Mesenchymal stem cell (in vitro differentiated cells and primary cell): ENCODE results near the gene NRG2.
A peak's percentile ranks its signal among the peaks of the same experiment; 100 is the strongest.

ENCODE experiments used
- DNase-seq: peaks from one replicate; pipeline ENCODE4 v3.0.0-alpha.2; 2013
- H2AFZ ChIP-seq: one replicate; pipeline ENCODE4 v1.6.1; 2013; ENCODE audit warnings: low read depth, mild to moderate bottlenecking, control low read depth, inconsistent platforms, low read length, moderate library complexity
- H2AK5ac ChIP-seq: 2 replicates; pipeline ENCODE4 v1.6.1; 2013; ENCODE audit warnings: low read length, moderate library complexity, mild to moderate bottlenecking, inconsistent platforms; ENCODE audit not compliant: severe bottlenecking
- H2BK120ac ChIP-seq: one replicate; pipeline ENCODE4 v1.6.1; 2013; ENCODE audit warnings: low read depth, mild to moderate bottlenecking, inconsistent platforms, low read length, moderate library complexity
- H2BK12ac ChIP-seq, 2 experiments: one replicate each; pipeline ENCODE4 v1.6.1; 2013; ENCODE audit warnings: inconsistent platforms in 2 of 2, low read length in 2 of 2, mild to moderate bottlenecking in 2 of 2, moderate library complexity in 2 of 2, control low read depth in 1 of 2
- H2BK15ac ChIP-seq: one replicate; pipeline ENCODE4 v1.6.1; 2013; ENCODE audit warnings: mild to moderate bottlenecking, low read depth, inconsistent platforms; ENCODE audit not compliant: poor library complexity, severe bottlenecking
- H2BK5ac ChIP-seq: 2 replicates; pipeline ENCODE4 v1.6.1; 2013; ENCODE audit warnings: low read depth, mild to moderate bottlenecking, low read length, control low read depth, inconsistent platforms; ENCODE audit not compliant: poor library complexity, severe bottlenecking
- H3K14ac ChIP-seq, 2 experiments: one replicate each; pipeline ENCODE4 v1.6.1; 2013; ENCODE audit warnings: inconsistent platforms in 2 of 2, low read length in 2 of 2, control low read depth in 1 of 2, mild to moderate bottlenecking in 1 of 2, moderate library complexity in 1 of 2
- H3K18ac ChIP-seq, 2 experiments: one replicate each; pipeline ENCODE4 v1.6.1; 2013; ENCODE audit warnings: inconsistent platforms in 2 of 2, low read length in 2 of 2, control low read depth in 1 of 2, low read depth in 1 of 2, mild to moderate bottlenecking in 1 of 2
- H3K23ac ChIP-seq, 2 experiments: one replicate each; pipeline ENCODE4 v1.6.1; 2013; ENCODE audit warnings: inconsistent platforms in 2 of 2, low read length in 2 of 2, mild to moderate bottlenecking in 2 of 2, moderate library complexity in 2 of 2, control low read depth in 1 of 2
- H3K27ac ChIP-seq: 2 replicates; pipeline ENCODE4 v1.5.1; 2013; ENCODE audit warnings: mild to moderate bottlenecking, moderate library complexity, low read length, control low read depth, inconsistent platforms; ENCODE audit not compliant: poor library complexity, severe bottlenecking
- H3K27me3 ChIP-seq, 2 experiments: 2 replicates each; pipeline versions ENCODE4 v1.6.1 to v1.7.0; 2013; ENCODE audit warnings: low read length in 2 of 2, mild to moderate bottlenecking in 2 of 2, moderate library complexity in 2 of 2, control low read depth in 1 of 2, inconsistent platforms in 1 of 2; ENCODE audit not compliant: control insufficient read depth in 1 of 2, insufficient read depth in 1 of 2
- H3K36me3 ChIP-seq, 2 experiments: 2 replicates each; pipeline versions ENCODE4 v1.6.1 to v1.7.0; 2013; ENCODE audit warnings: low read length in 2 of 2, control low read depth in 1 of 2, inconsistent platforms in 1 of 2, low read depth in 1 of 2, mild to moderate bottlenecking in 1 of 2; ENCODE audit not compliant: insufficient read depth in 2 of 2, control insufficient read depth in 1 of 2
- H3K4ac ChIP-seq, 2 experiments: one replicate each; pipeline ENCODE4 v1.6.1; 2013; ENCODE audit warnings: inconsistent platforms in 2 of 2, low read length in 2 of 2, mild to moderate bottlenecking in 2 of 2, moderate library complexity in 2 of 2, control low read depth in 1 of 2, low read depth in 1 of 2
- H3K4me1 ChIP-seq: 2 replicates; pipeline ENCODE4 v1.6.1; 2013; ENCODE audit warnings: low read depth, low read length, control low read depth; ENCODE audit not compliant: control insufficient read depth, insufficient read depth
- H3K4me2 ChIP-seq: 2 replicates; pipeline ENCODE4 v1.6.1; 2013; ENCODE audit warnings: low read length, mild to moderate bottlenecking, inconsistent platforms; ENCODE audit not compliant: poor library complexity, severe bottlenecking
- H3K4me3 ChIP-seq, 2 experiments: 2 replicates each; pipeline versions ENCODE4 v1.5.1 to v1.7.0; 2013; ENCODE audit warnings: low read length in 2 of 2, mild to moderate bottlenecking in 2 of 2, control low read depth in 1 of 2, low read depth in 1 of 2; ENCODE audit not compliant: insufficient read depth in 1 of 2
- H3K79me1 ChIP-seq: replicated peaks from 2 replicates; pipeline ENCODE4 v1.6.1; 2013; ENCODE audit warnings: mild to moderate bottlenecking, control low read depth, low read length, inconsistent platforms; ENCODE audit not compliant: poor library complexity, severe bottlenecking
- H3K9ac ChIP-seq: 2 replicates; pipeline ENCODE4 v1.7.0; 2013; ENCODE audit warnings: mild to moderate bottlenecking, low read length, moderate library complexity
- H3K9me3 ChIP-seq: 2 replicates; pipeline ENCODE4 v1.7.0; 2013; ENCODE audit warnings: mild to moderate bottlenecking, low read length; ENCODE audit not compliant: control insufficient read depth
- H4K8ac ChIP-seq: one replicate; pipeline ENCODE4 v1.6.1; 2013; ENCODE audit warnings: inconsistent platforms, mild to moderate bottlenecking, low read length, moderate library complexity
- H4K91ac ChIP-seq: one replicate; pipeline ENCODE4 v1.6.1; 2013; ENCODE audit warnings: mild to moderate bottlenecking, low read length, inconsistent platforms
- WGBS: methylation state at CpG from one replicate; pipeline ENCODE4 v1.1.7; 2013; ENCODE audit warnings: mixed read lengths; 5-methylcytosine and 5-hydroxymethylcytosine counted together

NRG2 gene

GRCh38 chr5:139804800-139805397, 238.2 kb downstream of the NRG2 start:
- Histone ChIP-seq H3K23ac (no peak overlapping the region), H3K27ac (no peak overlapping the region), H3K4ac (no peak overlapping the region), H3K4me2 (no peak overlapping the region), H3K14ac (peak overlapping the region in 1 of 2 experiments; percentile 37), H3K18ac (no peak overlapping the region), H2AFZ (no peak overlapping the region), H2BK15ac (no peak overlapping the region), H3K9ac (no peak overlapping the region), H2BK12ac (no peak overlapping the region), H3K79me1 (no peaks in the 10 kb centered on the region), H2BK120ac (no peak overlapping the region), H4K91ac (peak overlapping the region; percentile 54), H3K27me3 (peaks cover 81 to 98% of the 10 kb centered on the region in 2 experiments), H3K9me3 (no peaks in the 10 kb centered on the region), H2AK5ac (no peak overlapping the region), H3K4me1 (no peaks in the 10 kb centered on the region), H2BK5ac (no peak overlapping the region), H3K36me3 (no peaks in the 10 kb centered on the region), H4K8ac (no peak overlapping the region), H3K4me3 (no peak overlapping the region)
- DNase-seq, result no peak
- WGBS, result 93% methylated on average over 17 of the region's 17 CpGs

DNA sequence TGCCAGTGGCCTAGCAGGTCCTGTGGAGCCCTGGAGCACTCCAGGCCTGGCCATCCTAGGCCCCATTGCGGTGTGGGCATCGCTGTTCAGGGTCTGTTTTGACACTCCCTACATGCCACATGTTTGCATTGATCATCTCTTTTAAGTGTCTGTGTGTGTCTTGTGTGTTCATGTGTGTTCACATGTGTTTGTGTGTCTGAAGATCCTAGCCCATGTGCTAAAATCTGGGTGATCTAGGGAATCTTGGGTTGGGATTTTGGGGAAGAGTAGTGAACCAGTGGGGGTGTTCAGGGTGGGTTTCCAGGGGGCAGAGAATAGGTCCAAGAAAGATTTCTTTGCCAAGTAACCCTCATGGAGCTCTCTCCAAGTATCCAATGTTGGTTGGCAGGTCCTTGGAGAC, 239.1 kb downstream of the NRG2 start:
- Histone ChIP-seq H3K27me3 (peaks cover 82 to 98% of the 10 kb centered on the region in 2 experiments), H4K91ac (no peak overlapping the region), H2AK5ac (no peak overlapping the region), H3K9ac (no peak overlapping the region), H2BK5ac (no peak overlapping the region), H3K79me1 (no peaks in the 10 kb centered on the region), H3K4me3 (no peak overlapping the region), H3K4me2 (no peak overlapping the region), H3K9me3 (no peaks in the 10 kb centered on the region), H2BK15ac (no peak overlapping the region), H4K8ac (no peak overlapping the region), H3K23ac (no peak overlapping the region), H3K27ac (no peak overlapping the region), H3K18ac (no peak overlapping the region), H3K14ac (no peak overlapping the region), H3K4ac (no peak overlapping the region), H2BK120ac (no peak overlapping the region), H3K4me1 (no peaks in the 10 kb centered on the region), H2BK12ac (no peak overlapping the region), H2AFZ (no peak overlapping the region), H3K36me3 (no peaks in the 10 kb centered on the region)
- 60% methylated on average over 2 of the region's 2 CpGs for WGBS
- no peak for DNase-seq

DNA sequence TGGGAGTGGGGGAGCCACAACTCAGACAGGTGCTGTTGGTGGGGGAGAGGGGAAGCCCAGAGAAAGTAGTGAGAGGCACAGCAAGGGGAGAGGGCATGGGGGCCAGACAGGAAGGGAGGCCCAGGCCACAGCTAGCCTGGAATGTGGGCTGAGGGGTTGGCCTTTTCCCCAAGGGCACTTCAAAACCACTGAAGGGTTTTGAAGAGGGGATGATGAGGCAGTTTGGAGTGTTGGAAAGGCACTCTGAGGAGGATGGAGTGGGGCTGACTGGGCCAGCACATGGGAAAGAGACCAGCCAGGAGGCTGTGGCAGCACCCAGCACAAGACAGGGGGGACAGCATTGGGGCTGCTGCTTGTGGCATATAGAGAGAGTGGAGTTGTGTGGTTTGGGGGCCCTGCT, 243.7 kb downstream of the NRG2 start:
- peaks cover 14% of the 10 kb centered on the region for H3K4me1 ChIP-seq
- no peak overlapping the region for H2BK15ac ChIP-seq
- H4K91ac ChIP-seq, result no peak overlapping the region
- no peak for DNase-seq
- H2BK120ac ChIP-seq, result no peak overlapping the region
- no peak overlapping the region for H4K8ac ChIP-seq
- H3K14ac ChIP-seq, result peak overlapping the region in 1 of 2 experiments; percentile 63
- H2BK5ac ChIP-seq, result no peak overlapping the region
- H3K4me3 ChIP-seq, result no peak overlapping the region
- peaks cover under 1% of the 10 kb centered on the region for H3K9me3 ChIP-seq
- H3K18ac ChIP-seq, result no peak overlapping the region
- no peak overlapping the region for H3K27ac ChIP-seq
- H3K4me2 ChIP-seq, result no peak overlapping the region
- H2AFZ ChIP-seq, result no peak overlapping the region
- no peak overlapping the region for H3K9ac ChIP-seq
- H3K4ac ChIP-seq, result no peak overlapping the region
- peaks cover 88 to 94% of the 10 kb centered on the region in 2 experiments for H3K27me3 ChIP-seq
- H3K23ac ChIP-seq, result no peak overlapping the region
- no peaks in the 10 kb centered on the region for H3K36me3 ChIP-seq
- no peak overlapping the region for H2BK12ac ChIP-seq
- no peak overlapping the region for H2AK5ac ChIP-seq
- no peaks in the 10 kb centered on the region for H3K79me1 ChIP-seq

DNA sequence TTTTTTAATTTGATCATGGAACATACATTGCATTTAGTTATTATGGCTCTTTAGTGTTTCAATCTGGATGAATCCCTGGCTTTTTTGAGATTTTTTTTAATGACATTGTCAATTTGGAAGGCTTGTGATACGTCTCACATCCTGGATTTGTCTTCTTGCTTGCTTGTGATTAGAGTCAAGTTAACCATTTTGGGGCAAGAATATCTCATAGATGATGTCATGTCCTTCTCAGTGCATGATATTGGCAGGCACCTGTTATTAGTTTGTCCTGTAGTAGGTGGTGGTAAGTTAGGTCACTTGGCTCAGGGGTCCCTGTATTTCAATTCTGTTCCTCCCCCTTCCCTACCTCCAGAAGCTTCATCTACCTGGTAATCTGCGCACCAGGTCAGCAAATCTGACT, 244.2 kb downstream of the NRG2 start:
- no peak overlapping the region for H3K4me2 ChIP-seq
- no peak overlapping the region for H2BK12ac ChIP-seq
- no peak overlapping the region for H4K91ac ChIP-seq
- no peaks in the 10 kb centered on the region for H3K79me1 ChIP-seq
- no peaks in the 10 kb centered on the region for H3K36me3 ChIP-seq
- no peak overlapping the region for H2BK120ac ChIP-seq
- no peak overlapping the region for H2AFZ ChIP-seq
- H2BK15ac ChIP-seq, result no peak overlapping the region
- H3K27ac ChIP-seq, result no peak overlapping the region
- H3K18ac ChIP-seq, result no peak overlapping the region
- no peak overlapping the region for H4K8ac ChIP-seq
- H2AK5ac ChIP-seq, result no peak overlapping the region
- peaks cover 14% of the 10 kb centered on the region for H3K4me1 ChIP-seq
- no peak overlapping the region for H3K9ac ChIP-seq
- no peak overlapping the region for H3K14ac ChIP-seq
- H3K9me3 ChIP-seq, result peaks cover 4% of the 10 kb centered on the region
- H3K27me3 ChIP-seq, result peaks cover 93 to 94% of the 10 kb centered on the region in 2 experiments
- no peak overlapping the region for H3K4ac ChIP-seq
- no peak for DNase-seq
- WGBS, result 74% methylated on average over 2 of the region's 2 CpGs
- no peak overlapping the region for H3K4me3 ChIP-seq
- no peak overlapping the region for H2BK5ac ChIP-seq
- no peak overlapping the region for H3K23ac ChIP-seq
